HEK293 (cell line): ENCODE data around the gene SCFD2.

Experiments
- CTCF ChIA-PET: fragments of 350-600 bp; formaldehyde crosslinking; extraction: SDS; loops from one replicate; lab custom pipeline; 2021; ENCODE audit warnings: antibody characterized with exemption; lab: Yijun Ruan, JAX
- POLR2A ChIA-PET: fragments of 300-600 bp; formaldehyde crosslinking; extraction: SDS; loops from one replicate; lab custom pipeline; 2020; ENCODE audit warnings: antibody characterized with exemption, inconsistent platforms; lab: Yijun Ruan, JAX
- H3K27ac ChIP-seq: fragments of 200-500 bp; sonication (Bioruptor generic); 2 replicates; pipeline ENCODE4 v1.5.1; 2014; ENCODE audit warnings: low read depth, low read length, control low read depth, inconsistent platforms; ENCODE audit errors: extremely low read depth
- H3K36me3 ChIP-seq, 2 experiments: fragments of 200-500 bp in 1 of 2; sonication (Bioruptor generic) in 1 of 2; 1 replicate in 1 of 2; 2 replicates in 1 of 2; pipeline ENCODE4 v1.5.1; 2014 to 2017; ENCODE audit warnings: inconsistent platforms in 2 of 2, low read length in 2 of 2; ENCODE audit not compliant: control insufficient read depth in 2 of 2, insufficient read depth in 1 of 2
- H3K4me1 ChIP-seq: fragments of 200-500 bp; sonication (Bioruptor generic); 2 replicates; pipeline ENCODE4 v1.5.1; 2014; ENCODE audit warnings: mild to moderate bottlenecking, low read length, inconsistent platforms; ENCODE audit not compliant: control insufficient read depth, insufficient read depth
- H3K4me3 ChIP-seq: 2 replicates; pipeline ENCODE4 v1.5.1; 2011; ENCODE audit warnings: low read depth, mild to moderate bottlenecking, control low read depth, low read length, moderate library complexity
- H3K9me3 ChIP-seq: fragments of 200-500 bp; sonication (Bioruptor generic); 2 replicates; pipeline ENCODE4 v1.5.1; 2014; ENCODE audit warnings: low read depth, low read length, inconsistent platforms; ENCODE audit not compliant: control insufficient read depth, insufficient read depth
- EGR2 ChIP-seq: fragments of 450-650 bp; formaldehyde crosslinking; IDR thresholded peaks from 2 replicates; pipeline ENCODE4 v1.5.1; 2016; ENCODE audit warnings: low read depth, missing biosample characterization, missing genetic modification characterization
- FEZF1 ChIP-seq: fragments of 450-650 bp; formaldehyde crosslinking; IDR thresholded peaks from 2 replicates; pipeline ENCODE4 v1.5.1; 2016; ENCODE audit warnings: missing biosample characterization, missing genetic modification characterization
- KLF10 ChIP-seq: fragments of 450-650 bp; IDR thresholded peaks from 2 replicates; pipeline ENCODE4 v1.5.1; 2018; ENCODE audit warnings: missing biosample characterization, mild to moderate bottlenecking, missing genetic modification characterization
- MZF1 ChIP-seq: fragments of 450-650 bp; formaldehyde crosslinking; IDR thresholded peaks from 2 replicates; pipeline ENCODE4 v1.5.1; 2017; ENCODE audit warnings: missing biosample characterization, missing genetic modification characterization, borderline replicate concordance
- OVOL3 ChIP-seq: fragments of 450-650 bp; formaldehyde crosslinking; IDR thresholded peaks from 2 replicates; pipeline ENCODE4 v1.5.1; 2016; ENCODE audit warnings: missing biosample characterization, missing genetic modification characterization
- SCRT2 ChIP-seq: fragments of 450-650 bp; formaldehyde crosslinking; IDR thresholded peaks from 2 replicates; pipeline ENCODE4 v1.5.1; 2016; ENCODE audit warnings: missing biosample characterization, missing genetic modification characterization
- SP3 ChIP-seq: fragments of 450-650 bp; formaldehyde crosslinking; IDR thresholded peaks from 2 replicates; pipeline ENCODE4 v1.5.1; 2016; ENCODE audit warnings: missing biosample characterization, missing genetic modification characterization
- ZBTB7A ChIP-seq: fragments of 450-650 bp; formaldehyde crosslinking; IDR thresholded peaks from 2 replicates; pipeline ENCODE4 v1.5.1; 2016; ENCODE audit warnings: low read depth, missing biosample characterization, missing genetic modification characterization
- ZFP3 ChIP-seq: fragments of 450-650 bp; formaldehyde crosslinking; IDR thresholded peaks from 2 replicates; pipeline ENCODE4 v1.5.1; 2016; ENCODE audit warnings: low read depth, missing biosample characterization, missing genetic modification characterization
- ZFP41 ChIP-seq: fragments of 450-650 bp; formaldehyde crosslinking; IDR thresholded peaks from 2 replicates; pipeline ENCODE4 v1.5.1; 2016; ENCODE audit warnings: missing biosample characterization, missing genetic modification characterization, borderline replicate concordance
- ZNF169 ChIP-seq: fragments of 450-650 bp; formaldehyde crosslinking; IDR thresholded peaks from 2 replicates; pipeline ENCODE4 v1.5.1; 2016; ENCODE audit warnings: missing biosample characterization, missing genetic modification characterization
- ZNF19 ChIP-seq: fragments of 450-650 bp; formaldehyde crosslinking; IDR thresholded peaks from 2 replicates; pipeline ENCODE4; 2016; ENCODE audit warnings: missing biosample characterization, missing genetic modification characterization, low read depth
- ZNF211 ChIP-seq: fragments of 450-650 bp; formaldehyde crosslinking; IDR thresholded peaks from 2 replicates; pipeline ENCODE4 v1.5.1; 2016; ENCODE audit warnings: low read depth, missing biosample characterization, missing genetic modification characterization
- ZNF292 ChIP-seq: fragments of 450-650 bp; formaldehyde crosslinking; IDR thresholded peaks from 2 replicates; pipeline ENCODE4 v1.5.1; 2016; ENCODE audit warnings: low read depth, missing biosample characterization, missing genetic modification characterization, borderline replicate concordance
- ZNF335 ChIP-seq: fragments of 450-650 bp; formaldehyde crosslinking; conservative IDR thresholded peaks from 2 replicates; pipeline ENCODE4 v1.5.1; 2016; ENCODE audit warnings: missing biosample characterization, missing genetic modification characterization
- ZNF544 ChIP-seq: fragments of 450-650 bp; formaldehyde crosslinking; IDR thresholded peaks from 2 replicates; pipeline ENCODE4 v1.5.0; 2017; ENCODE audit warnings: missing biosample characterization, missing genetic modification characterization
- ZNF560 ChIP-seq: fragments of 450-650 bp; formaldehyde crosslinking; IDR thresholded peaks from 2 replicates; pipeline ENCODE4 v1.5.1; 2017; ENCODE audit warnings: missing biosample characterization, missing genetic modification characterization, borderline replicate concordance
- ZNF596 ChIP-seq: fragments of 450-650 bp; IDR thresholded peaks from 2 replicates; pipeline ENCODE4 v1.5.0; 2018; ENCODE audit warnings: missing biosample characterization, mild to moderate bottlenecking, missing genetic modification characterization, moderate library complexity
- ZNF623 ChIP-seq: fragments of 450-650 bp; formaldehyde crosslinking; IDR thresholded peaks from 2 replicates; pipeline ENCODE4 v1.5.1; 2016; ENCODE audit warnings: missing biosample characterization, missing genetic modification characterization
- ZNF677 ChIP-seq: fragments of 450-650 bp; IDR thresholded peaks from 2 replicates; pipeline ENCODE4 v1.5.0; 2018; ENCODE audit warnings: missing biosample characterization, mild to moderate bottlenecking, missing genetic modification characterization, moderate library complexity
- ZNF701 ChIP-seq: fragments of 450-650 bp; formaldehyde crosslinking; IDR thresholded peaks from 2 replicates; pipeline ENCODE4 v1.5.1; 2016; ENCODE audit warnings: missing biosample characterization, missing genetic modification characterization
- ZNF837 ChIP-seq: fragments of 450-650 bp; formaldehyde crosslinking; IDR thresholded peaks from 2 replicates; pipeline ENCODE4 v1.5.1; 2016; ENCODE audit warnings: missing biosample characterization, missing genetic modification characterization
- ZXDB ChIP-seq: fragments of 450-650 bp; formaldehyde crosslinking; IDR thresholded peaks from 2 replicates; pipeline ENCODE4 v1.5.1; 2016; ENCODE audit warnings: missing biosample characterization, missing genetic modification characterization
- TF ChIP-seq, protein P1 (sequence below): fragments of 450-650 bp; formaldehyde crosslinking; IDR thresholded peaks from 2 replicates; pipeline ENCODE4 v1.5.1; 2016; ENCODE audit warnings: missing biosample characterization, missing genetic modification characterization
- TF ChIP-seq, protein P2 (sequence below): fragments of 450-650 bp; formaldehyde crosslinking; IDR thresholded peaks from 2 replicates; pipeline ENCODE4 v1.5.1; 2017; ENCODE audit warnings: missing biosample characterization, mild to moderate bottlenecking, missing genetic modification characterization, moderate library complexity
- TF ChIP-seq, protein P3 (sequence below): fragments of 450-650 bp; IDR thresholded peaks from 2 replicates; pipeline ENCODE4 v1.5.1; 2018; ENCODE audit warnings: missing biosample characterization, missing genetic modification characterization
- TF ChIP-seq, protein P4 (sequence below): fragments of 450-650 bp; formaldehyde crosslinking; IDR thresholded peaks from 2 replicates; pipeline ENCODE4 v1.5.1; 2016; ENCODE audit warnings: missing biosample characterization, missing genetic modification characterization

Gene SCFD2

DNA sequence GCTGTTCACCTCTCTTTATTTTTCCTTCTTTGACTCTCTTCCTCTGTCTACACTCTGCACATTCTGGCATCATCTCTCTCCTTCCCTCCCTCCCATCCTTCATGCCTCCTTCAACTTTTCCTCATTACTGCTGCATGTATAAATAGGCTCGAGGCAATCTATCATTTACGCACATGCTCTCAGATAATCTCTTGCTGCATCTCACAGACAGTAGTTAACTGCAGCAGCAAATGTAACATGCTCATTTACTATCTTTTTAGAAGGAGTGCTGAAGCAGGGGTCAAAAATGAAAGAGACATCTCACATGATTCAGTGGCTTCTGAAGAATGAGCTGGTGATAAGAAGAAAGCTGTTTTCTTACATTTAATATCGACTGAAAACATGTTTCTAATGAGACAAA, 376.0 kb downstream of the SCFD2 start:
- H3K36me3 ChIP-seq = no peaks in the 10 kb centered on the region
- POLR2A ChIA-PET = no interaction called here
- H3K9me3 ChIP-seq = no peaks in the 10 kb centered on the region
- no peak overlapping the region for H3K4me3 ChIP-seq
- 0 out of 2 replicates have a peak, but pooled peaks cover 2% of the 10 kb centered on the region for H3K4me1 ChIP-seq
- CTCF ChIA-PET = interaction anchor here (1.5 kb wide), 1 partner anchor 1245 kb away, joined by 7 read pairs; no protein-coding TSS in a partner anchor
- no peak for TF ChIP-seq ZNF677 (tag by site-specific recombination)
- TF ChIP-seq KLF10 (tag by site-specific recombination) = no peak
- TF ChIP-seq MZF1 (tag by site-specific recombination) = no peak
- TF ChIP-seq ZBTB7A (tag by site-specific recombination) = no peak
- no peak for TF ChIP-seq EGR2
- TF ChIP-seq ZNF596 = no peak
- no peak for TF ChIP-seq ZNF335 (tag by site-specific recombination)
- TF ChIP-seq, protein P1, sequence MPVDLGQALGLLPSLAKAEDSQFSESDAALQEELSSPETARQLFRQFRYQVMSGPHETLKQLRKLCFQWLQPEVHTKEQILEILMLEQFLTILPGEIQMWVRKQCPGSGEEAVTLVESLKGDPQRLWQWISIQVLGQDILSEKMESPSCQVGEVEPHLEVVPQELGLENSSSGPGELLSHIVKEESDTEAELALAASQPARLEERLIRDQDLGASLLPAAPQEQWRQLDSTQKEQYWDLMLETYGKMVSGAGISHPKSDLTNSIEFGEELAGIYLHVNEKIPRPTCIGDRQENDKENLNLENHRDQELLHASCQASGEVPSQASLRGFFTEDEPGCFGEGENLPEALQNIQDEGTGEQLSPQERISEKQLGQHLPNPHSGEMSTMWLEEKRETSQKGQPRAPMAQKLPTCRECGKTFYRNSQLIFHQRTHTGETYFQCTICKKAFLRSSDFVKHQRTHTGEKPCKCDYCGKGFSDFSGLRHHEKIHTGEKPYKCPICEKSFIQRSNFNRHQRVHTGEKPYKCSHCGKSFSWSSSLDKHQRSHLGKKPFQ (tag by site-specific recombination) = no peak
- TF ChIP-seq ZNF623 (tag by site-specific recombination) = no peak
- no peak for TF ChIP-seq FEZF1 (tag by site-specific recombination)
- no peak for TF ChIP-seq ZNF19
- H3K27ac ChIP-seq = no peak overlapping the region

DNA sequence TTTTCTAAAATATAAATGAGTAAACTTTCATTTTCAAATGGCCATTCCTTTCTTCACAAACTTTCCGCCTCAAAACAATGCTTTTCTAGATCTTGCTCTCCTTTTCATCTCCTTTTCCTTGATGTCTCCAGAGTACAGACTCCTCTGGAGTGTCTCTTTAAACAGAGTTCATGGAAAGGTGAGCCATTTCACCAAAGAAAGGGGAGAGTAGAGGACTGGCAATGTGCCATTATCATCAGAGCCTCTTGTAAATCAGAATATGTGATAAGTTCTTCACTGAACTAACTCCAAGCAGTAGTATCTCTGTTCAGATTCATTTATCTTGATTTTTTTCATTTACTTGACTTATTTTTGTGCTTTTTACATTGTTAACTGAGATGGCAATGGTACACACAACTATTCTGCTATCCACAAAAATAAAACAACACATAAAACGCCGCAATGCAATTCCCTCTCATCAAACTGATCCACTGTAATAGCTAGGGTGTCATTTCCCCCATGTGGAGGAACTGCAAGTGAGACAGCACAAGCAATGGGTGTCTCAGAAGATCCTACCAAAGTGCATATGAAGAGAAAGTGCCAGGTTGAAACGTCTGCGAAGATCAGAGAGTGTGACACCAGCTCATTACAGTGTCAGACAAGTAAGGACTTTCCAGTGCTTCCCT, 378.3 kb downstream of the SCFD2 start:
- H3K4me1 ChIP-seq = 0 out of 2 replicates have a peak, but pooled peaks cover 2% of the 10 kb centered on the region
- H3K9me3 ChIP-seq = no peaks in the 10 kb centered on the region
- POLR2A ChIA-PET = no interaction called here
- H3K4me3 ChIP-seq = no peak overlapping the region
- H3K27ac ChIP-seq = no peak overlapping the region
- CTCF ChIA-PET = interaction anchor here (0.6 to 1.3 kb wide), 2 partner anchors 1246 to 1278 kb away, joined by 3 to 4 read pairs; no protein-coding TSS in a partner anchor
- no peaks in the 10 kb centered on the region for H3K36me3 ChIP-seq
- TF ChIP-seq ZNF292 (tag by site-specific recombination) (no peak), ZNF701 (no peak)
- TF ChIP-seq, protein P2, sequence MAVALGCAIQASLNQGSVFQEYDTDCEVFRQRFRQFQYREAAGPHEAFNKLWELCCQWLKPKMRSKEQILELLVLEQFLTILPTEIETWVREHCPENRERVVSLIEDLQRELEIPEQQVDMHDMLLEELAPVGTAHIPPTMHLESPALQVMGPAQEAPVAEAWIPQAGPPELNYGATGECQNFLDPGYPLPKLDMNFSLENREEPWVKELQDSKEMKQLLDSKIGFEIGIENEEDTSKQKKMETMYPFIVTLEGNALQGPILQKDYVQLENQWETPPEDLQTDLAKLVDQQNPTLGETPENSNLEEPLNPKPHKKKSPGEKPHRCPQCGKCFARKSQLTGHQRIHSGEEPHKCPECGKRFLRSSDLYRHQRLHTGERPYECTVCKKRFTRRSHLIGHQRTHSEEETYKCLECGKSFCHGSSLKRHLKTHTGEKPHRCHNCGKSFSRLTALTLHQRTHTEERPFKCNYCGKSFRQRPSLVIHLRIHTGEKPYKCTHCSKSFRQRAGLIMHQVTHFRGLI = no peak
- TF ChIP-seq, protein P3, sequence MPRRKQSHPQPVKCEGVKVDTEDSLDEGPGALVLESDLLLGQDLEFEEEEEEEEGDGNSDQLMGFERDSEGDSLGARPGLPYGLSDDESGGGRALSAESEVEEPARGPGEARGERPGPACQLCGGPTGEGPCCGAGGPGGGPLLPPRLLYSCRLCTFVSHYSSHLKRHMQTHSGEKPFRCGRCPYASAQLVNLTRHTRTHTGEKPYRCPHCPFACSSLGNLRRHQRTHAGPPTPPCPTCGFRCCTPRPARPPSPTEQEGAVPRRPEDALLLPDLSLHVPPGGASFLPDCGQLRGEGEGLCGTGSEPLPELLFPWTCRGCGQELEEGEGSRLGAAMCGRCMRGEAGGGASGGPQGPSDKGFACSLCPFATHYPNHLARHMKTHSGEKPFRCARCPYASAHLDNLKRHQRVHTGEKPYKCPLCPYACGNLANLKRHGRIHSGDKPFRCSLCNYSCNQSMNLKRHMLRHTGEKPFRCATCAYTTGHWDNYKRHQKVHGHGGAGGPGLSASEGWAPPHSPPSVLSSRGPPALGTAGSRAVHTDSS (tag by site-specific recombination) = no peak

DNA sequence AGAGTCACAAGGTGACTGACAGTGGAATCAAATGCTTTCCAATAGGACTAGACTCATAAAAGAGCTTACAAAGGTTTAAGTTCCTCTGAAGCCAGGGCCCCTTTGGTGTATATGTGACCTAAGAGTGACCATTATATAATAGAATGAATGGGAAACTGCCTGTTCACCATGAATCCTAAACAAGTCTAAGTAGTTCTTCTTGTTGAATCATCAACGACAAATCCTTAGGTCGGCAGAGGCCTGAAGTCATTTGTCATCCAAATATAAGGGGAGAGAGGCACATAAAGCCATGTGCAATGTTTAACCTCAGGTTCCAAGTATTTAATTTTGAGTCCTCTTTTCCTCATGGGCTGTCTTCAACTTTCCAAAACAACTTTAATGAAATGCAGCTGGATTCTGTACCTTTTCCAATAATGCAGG, 381.4 kb downstream of the SCFD2 start:
- Histone ChIP-seq H3K36me3 (no peaks in the 10 kb centered on the region), H3K27ac (no peak overlapping the region), H3K4me1 (0 out of 2 replicates have a peak, but pooled peaks cover 2% of the 10 kb centered on the region), H3K9me3 (no peaks in the 10 kb centered on the region), H3K4me3 (no peak overlapping the region)
- POLR2A ChIA-PET = interaction anchor here (1.0 kb wide), 1 partner anchor 273 kb away, joined by 3 read pairs; no protein-coding TSS in a partner anchor
- CTCF ChIA-PET = interaction anchor here (0.6 to 5.8 kb wide), 7 partner anchors 42 to 1250 kb away, joined by 3 to 77 read pairs (median 3); no protein-coding TSS in a partner anchor
- TF ChIP-seq, protein P4, sequence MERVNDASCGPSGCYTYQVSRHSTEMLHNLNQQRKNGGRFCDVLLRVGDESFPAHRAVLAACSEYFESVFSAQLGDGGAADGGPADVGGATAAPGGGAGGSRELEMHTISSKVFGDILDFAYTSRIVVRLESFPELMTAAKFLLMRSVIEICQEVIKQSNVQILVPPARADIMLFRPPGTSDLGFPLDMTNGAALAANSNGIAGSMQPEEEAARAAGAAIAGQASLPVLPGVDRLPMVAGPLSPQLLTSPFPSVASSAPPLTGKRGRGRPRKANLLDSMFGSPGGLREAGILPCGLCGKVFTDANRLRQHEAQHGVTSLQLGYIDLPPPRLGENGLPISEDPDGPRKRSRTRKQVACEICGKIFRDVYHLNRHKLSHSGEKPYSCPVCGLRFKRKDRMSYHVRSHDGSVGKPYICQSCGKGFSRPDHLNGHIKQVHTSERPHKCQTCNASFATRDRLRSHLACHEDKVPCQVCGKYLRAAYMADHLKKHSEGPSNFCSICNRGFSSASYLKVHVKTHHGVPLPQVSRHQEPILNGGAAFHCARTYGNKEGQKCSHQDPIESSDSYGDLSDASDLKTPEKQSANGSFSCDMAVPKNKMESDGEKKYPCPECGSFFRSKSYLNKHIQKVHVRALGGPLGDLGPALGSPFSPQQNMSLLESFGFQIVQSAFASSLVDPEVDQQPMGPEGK (tag by site-specific recombination) = no peak
- no peak for TF ChIP-seq SP3
- TF ChIP-seq ZNF544 (tag by site-specific recombination) = no peak
- TF ChIP-seq SCRT2 = no peak
- no peak for TF ChIP-seq ZFP41 (tag by site-specific recombination)
- TF ChIP-seq ZXDB = no peak
- no peak for TF ChIP-seq ZNF211 (tag by site-specific recombination)
- TF ChIP-seq ZNF560 (tag by site-specific recombination) = no peak
- TF ChIP-seq ZNF169 (tag by site-specific recombination) = no peak
- TF ChIP-seq OVOL3 = no peak
- TF ChIP-seq ZNF837 (tag by site-specific recombination) = no peak
- TF ChIP-seq ZFP3 (tag by site-specific recombination) = no peak
